AG09319 (cell line): ENCODE measurements around the gene SPATA13.

Experiments used
- DNase-seq: peaks from one replicate; pipeline ENCODE4 v3.0.0-alpha.2; 2010; ENCODE audit warnings: low read depth; ENCODE audit errors: extremely low read depth
- CTCF ChIP-seq: IDR thresholded peaks from 2 replicates; pipeline ENCODE4 v1.5.1; 2011; ENCODE audit warnings: low read depth, mild to moderate bottlenecking, inconsistent platforms, low read length, moderate library complexity

SPATA13 gene

GRCh38 chr13:24267274-24267673, 106.8 kb downstream of the SPATA13 start:
- no peak for DNase-seq
- no peak for TF ChIP-seq CTCF

DNA sequence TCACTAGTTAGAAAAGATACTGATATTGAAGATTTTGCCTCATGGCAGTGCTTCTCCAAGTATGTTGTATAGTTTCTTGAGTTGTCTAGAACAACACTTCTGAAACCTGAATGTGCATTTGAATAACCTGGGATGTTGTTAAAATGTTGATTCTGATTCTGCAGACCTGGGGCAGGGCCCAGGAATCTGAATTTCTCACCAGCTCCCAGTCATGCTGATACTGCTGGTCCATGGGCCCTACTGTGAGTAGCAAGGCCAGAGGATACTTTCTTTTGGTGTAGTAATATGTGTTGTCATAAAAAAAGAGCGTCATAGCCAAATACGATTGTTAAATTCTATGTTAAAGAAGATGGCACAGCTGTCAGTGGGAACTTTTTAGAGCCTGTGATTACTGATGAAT, 107.3 kb downstream of the SPATA13 start:
- no peak for TF ChIP-seq CTCF
- DNase-seq, result no peak

GRCh38 chr13:24269821-24270220, 109.3 kb downstream of the SPATA13 start:
- no peak for TF ChIP-seq CTCF
- no peak for DNase-seq

DNA sequence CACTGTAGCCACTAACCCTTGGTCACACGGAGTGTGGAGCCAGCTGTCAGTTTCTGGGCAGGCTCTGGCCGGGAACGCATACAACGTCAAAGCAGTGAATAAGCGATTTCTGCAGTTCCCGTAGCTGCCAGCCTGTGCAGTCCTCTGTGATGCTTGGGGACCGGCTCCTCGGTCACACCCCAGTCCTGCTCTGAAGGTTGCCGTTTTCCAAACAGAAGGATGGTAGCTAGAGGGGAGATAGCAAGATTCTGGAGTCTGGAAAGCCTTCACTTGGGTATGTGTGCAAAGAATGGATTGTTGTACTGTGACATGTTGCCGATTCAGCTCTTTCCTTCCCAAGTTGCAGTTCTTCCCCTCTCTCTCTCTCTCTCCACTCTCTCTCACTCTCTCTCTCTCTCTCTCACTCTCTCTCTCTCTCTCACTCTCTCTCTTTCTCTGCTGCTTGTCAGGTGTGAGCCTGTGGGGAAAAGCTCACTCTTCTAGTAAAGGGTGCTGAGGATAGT, 110.2 kb downstream of the SPATA13 start:
- no peak for DNase-seq

GRCh38 chr13:24271231-24271600, 110.7 kb downstream of the SPATA13 start:
- no peak for TF ChIP-seq CTCF
- DNase-seq, result no peak

More for the DNA sequence above, 110.2 kb downstream of the SPATA13 start:
- no peak for TF ChIP-seq CTCF

DNA sequence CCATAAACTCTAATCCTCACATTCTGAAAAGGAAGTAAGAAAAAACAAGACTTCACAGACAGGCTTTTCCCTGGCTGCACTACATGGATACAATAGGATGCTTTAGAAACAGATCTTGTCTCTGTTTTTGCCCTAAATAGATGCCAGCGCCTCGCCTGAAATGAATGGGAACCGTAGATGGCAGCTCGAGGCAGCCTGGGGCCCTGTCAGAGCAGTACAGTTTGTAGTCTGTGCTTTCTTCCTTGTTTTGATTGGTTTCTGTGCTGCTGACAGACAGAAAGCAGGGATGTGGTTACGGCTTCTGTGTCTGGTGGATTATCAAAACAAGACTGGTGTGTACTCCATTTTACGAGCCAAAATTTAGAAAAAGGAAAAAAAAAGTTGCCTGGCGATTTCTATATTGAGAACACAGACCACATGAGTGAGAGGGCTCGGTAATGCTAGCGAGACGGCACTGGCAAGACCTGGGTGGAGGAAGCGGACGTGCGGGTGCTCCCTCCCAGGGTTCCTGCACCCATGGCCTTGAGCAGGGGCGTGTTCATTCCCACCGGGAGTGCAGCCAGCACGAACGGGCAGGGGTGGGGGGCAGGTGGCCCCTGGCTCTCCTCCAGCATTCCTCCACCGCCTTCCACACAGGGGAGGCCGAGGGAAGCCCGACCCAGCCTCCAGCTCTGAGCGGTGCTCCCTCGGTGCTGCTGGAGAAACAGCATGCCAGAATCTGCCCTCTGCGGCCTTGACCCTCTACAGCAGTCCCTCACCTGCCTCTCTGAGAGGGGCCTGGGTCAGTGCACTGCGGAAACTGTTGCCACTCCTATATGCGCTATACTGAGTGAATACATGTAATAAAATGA, 111.3 kb downstream of the SPATA13 start:
- no peak for TF ChIP-seq CTCF
- DNase-seq, result no peak

DNA sequence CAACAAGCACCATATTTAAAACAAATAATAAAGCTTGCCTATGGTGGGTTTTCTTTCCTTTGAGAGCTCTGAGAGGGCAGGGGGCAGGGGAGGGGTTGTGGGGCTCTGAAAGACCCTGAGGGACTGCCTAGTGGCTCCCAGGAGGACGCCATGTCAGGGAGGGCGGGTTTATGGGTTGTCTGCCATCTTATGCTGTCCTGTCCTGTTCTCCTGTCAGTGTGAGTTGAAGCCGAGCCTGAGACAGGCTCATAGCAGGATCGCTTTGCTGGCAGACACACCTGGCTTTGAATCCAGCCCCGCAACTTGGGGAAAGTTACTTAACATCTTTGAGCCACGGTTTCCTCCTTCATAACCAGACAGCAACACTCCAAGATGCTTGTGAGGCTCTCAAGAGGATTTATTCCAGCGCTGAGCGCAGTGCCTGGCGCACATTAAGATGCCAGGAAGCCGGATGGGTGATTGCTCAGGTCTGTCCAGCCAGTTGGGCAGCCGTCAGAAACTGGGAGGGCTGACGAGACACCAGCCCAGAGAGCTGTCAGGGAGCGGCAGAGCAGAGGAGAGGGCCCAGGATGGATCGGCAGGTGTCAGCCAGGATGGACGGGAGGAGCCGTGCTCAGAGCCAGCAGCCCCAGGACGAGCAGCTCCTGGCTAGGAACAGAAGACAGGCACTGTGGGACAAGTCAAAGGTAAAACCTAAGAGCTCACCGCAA, 112.1 kb downstream of the SPATA13 start:
- no peak for TF ChIP-seq CTCF
- DNase-seq, result no peak
